IgD-negative memory B cell (primary cell): ENCODE measurements around the gene DDX6. TPM values are rescaled to one million over a fixed set of nuclear protein-coding genes. Genes with fewer than 3 reads are reported as not detected.
"Not testable (repeated sequence)": the region's sequence is repeated elsewhere in the genome, so short reads cannot be mapped to it uniquely, and the experiment has no call there.

Experiments used
- H3K27ac Mint-ChIP-seq, 3 donors: one replicate each; pipeline ENCODE4 v1.8.0; 2020 to 2022; ENCODE audit warnings: mild to moderate bottlenecking in 3 of 3, mixed read lengths in 3 of 3, moderate library complexity in 1 of 3
- H3K27me3 Mint-ChIP-seq: one replicate; pipeline ENCODE4 v1.8.0; 2021; ENCODE audit warnings: mixed read lengths
- H3K36me3 Mint-ChIP-seq: one replicate; pipeline ENCODE4 v1.8.0; 2020; ENCODE audit warnings: mild to moderate bottlenecking, mixed read lengths
- H3K4me1 Mint-ChIP-seq, 3 donors: one replicate each; pipeline ENCODE4 v1.8.0; 2020 to 2022; ENCODE audit warnings: mixed read lengths in 3 of 3, mild to moderate bottlenecking in 1 of 3
- H3K4me3 Mint-ChIP-seq, 4 donors: one replicate each; pipeline ENCODE4 v1.8.0; 2020 to 2022; ENCODE audit warnings: mild to moderate bottlenecking in 4 of 4, mixed read lengths in 4 of 4, moderate library complexity in 3 of 4
- H3K9me3 Mint-ChIP-seq, 3 donors: one replicate each; pipeline ENCODE4 v1.8.0; 2020 to 2021; ENCODE audit warnings: mixed read lengths in 3 of 3, mild to moderate bottlenecking in 1 of 3
- polyA plus RNA-seq: library from polyadenylated mRNA; unstranded; fragments of 300-500 nt; fragmentation: Illumina TruSeq; gene quantifications from one replicate; pipeline ENCODE4 v1.2.3, GENCODE V29; 2021

DDX6 gene, protein sequence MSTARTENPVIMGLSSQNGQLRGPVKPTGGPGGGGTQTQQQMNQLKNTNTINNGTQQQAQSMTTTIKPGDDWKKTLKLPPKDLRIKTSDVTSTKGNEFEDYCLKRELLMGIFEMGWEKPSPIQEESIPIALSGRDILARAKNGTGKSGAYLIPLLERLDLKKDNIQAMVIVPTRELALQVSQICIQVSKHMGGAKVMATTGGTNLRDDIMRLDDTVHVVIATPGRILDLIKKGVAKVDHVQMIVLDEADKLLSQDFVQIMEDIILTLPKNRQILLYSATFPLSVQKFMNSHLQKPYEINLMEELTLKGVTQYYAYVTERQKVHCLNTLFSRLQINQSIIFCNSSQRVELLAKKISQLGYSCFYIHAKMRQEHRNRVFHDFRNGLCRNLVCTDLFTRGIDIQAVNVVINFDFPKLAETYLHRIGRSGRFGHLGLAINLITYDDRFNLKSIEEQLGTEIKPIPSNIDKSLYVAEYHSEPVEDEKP
- polyA plus RNA-seq: 81.9 TPM

DNA sequence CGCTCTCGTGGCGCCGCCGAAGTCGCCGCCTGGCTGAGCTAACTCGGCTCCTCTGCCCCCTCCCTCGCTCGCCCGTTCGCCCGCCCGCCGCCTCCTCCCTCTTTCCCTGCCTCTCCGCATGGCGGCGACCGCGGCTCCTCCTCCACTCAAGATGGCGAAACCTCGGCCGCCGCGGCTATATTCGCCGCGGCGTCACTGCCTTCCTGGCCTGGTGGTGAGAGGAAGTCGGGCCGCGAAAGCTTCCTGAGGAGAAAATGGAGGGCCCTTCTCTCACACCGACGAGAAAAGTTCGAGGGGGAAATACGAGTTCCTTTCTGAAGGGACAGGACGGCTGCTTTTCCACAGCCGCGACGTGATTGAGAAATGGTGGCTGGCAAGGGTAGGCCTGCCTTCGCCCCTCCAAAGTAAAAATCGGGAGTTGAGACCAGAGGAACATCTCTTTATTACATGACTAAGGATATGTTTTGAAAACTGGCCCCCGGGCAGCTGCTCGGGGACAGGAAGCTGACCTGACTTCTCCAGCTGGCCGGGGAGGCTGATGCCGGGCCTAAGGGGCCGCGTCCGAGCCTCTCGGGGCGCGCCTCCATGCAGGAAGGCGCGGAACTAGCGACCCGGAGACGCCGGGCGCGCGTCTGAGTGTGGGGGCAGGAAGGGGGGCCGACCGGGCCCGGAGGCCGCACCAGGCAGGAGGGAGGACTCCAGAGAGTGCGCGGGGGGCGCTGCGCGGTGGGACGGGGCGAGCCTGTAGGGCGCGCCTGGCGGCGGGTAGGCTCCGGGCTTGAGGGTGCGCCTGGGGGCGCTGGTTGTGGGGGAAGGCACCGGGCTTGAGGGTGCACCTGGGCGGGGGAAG, at the start of gene DDX6:
Gene DDX6, minus strand, starts transcription at position 54 of the 850 bp plus-strand sequence. CDS start 4,913 bp downstream, outside the sequence.
- peak within 1 kb of the TSS; percentile 97 to 99 (median 99) for H3K4me3 Mint-ChIP-seq
- no peaks in the 10 kb centered on the region for H3K27me3 Mint-ChIP-seq
- no peaks in the 10 kb centered on the region for H3K9me3 Mint-ChIP-seq
- peaks cover 12 to 18% (median 15%) of the 10 kb centered on the region in 3 donors for H3K4me1 Mint-ChIP-seq
- H3K27ac Mint-ChIP-seq: peak within 1 kb of the TSS; percentile 96 to 100 (median 99)
- H3K36me3 Mint-ChIP-seq: peaks cover 10% of the 10 kb centered on the region

DNA sequence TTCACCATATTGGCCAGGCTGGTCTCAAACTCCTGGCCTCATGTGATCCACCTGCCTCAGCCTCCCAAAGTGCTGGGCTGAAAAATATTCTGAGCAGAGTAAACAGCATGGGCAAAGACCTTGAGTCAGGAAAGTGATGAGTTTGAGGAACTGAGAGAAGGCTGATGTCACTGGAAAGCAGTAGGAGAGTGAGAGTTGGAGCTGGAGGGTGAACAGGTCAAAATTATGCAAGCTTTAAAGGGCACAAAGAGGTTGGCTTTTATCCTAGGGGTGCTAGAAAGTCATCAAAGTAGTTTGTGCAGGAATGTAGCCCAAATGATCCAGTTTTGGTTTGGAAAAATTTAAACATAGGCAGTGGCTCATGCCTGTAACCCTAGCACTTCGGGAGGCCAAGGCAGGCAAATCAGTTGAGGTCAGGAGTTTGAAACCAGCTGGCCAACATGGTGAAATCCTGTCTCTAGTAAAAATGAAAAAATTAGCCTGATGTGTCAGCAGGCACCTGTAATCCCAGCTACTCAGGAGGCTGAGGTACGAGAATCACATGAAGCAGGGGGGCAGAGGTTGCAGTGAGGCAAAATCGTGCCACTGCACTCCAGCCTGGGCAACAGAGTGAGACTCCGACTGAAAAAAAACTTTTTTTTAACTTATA, 48.1 kb upstream of the DDX6 start:
- Mint-ChIP-seq H3K36me3 (no peaks in the 10 kb centered on the region), H3K27ac (peak overlapping the region; percentile 3 to 87 (median 53)), H3K9me3 (peaks cover 0 to 2% (median 0%) of the 10 kb centered on the region in 3 donors), H3K4me1 (peaks cover 35 to 40% (median 35%) of the 10 kb centered on the region in 3 donors), H3K27me3 (no peaks in the 10 kb centered on the region), H3K4me3 (peak overlapping the region; percentile 16 to 73 (median 46))

DNA sequence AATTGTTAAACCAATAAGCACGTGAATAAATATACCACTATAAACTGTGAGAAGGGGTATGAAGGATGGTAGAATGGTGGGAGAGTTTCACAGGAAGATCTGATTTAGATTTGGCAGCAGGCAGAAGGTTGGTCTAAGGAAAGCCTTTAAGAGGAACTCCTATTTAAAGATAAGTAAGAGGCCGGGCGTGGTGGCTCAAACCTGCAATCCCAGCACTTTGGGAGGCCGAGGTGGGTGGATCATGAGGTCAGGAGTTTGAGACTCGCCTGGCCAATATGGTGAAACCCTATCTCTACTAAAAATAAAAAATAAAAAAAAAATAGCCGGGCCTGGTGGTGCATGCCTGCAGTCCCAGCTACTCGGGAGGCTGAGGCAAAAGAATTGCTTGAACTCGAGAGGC, 46.9 kb upstream of the DDX6 start:
- Mint-ChIP-seq H3K27me3 (no peaks in the 10 kb centered on the region), H3K4me3 (peak overlapping the region in 2 of 4 donors; percentile 17 to 68), H3K4me1 (peaks cover 42% of the 10 kb centered on the region in 3 donors), H3K36me3 (peaks cover 2% of the 10 kb centered on the region), H3K27ac (peak overlapping the region in 2 of 3 donors; percentile 29 to 91), H3K9me3 (peaks cover 0 to 2% (median 0%) of the 10 kb centered on the region in 3 donors)

DNA sequence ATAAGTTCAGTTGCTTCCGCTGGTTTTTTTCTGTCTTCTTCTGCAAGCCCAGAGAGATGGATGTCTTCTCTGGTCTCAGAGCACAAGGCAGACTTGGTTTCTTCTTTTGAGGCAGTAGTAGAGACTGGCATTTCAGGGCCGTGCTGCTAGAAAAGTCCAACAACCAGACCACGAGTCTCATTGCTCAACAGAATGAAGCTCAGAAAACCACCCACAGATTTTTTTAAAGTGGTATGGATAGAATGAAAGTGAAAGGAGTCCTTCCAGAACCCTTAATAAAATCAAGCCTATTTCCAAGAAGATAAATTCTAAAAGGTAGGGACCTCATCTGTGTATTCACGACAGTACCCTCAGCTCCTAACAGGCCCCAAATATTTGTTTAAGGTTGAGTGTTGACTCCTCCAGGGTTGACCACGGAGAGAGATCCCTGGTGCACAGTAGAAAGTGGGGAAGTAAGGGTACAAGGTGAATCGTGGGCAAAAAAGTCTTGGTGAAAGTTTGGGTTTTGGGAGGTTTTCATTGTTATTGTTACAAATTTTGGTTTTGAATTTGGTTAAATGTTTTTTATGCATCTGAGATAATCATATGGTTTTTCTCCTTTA, 43.6 kb upstream of the DDX6 start:
- peaks cover 28 to 33% (median 29%) of the 10 kb centered on the region in 3 donors for H3K4me1 Mint-ChIP-seq
- peak overlapping the region; percentile 59 to 95 (median 72) for H3K4me3 Mint-ChIP-seq
- H3K27ac Mint-ChIP-seq: peak overlapping the region in 2 of 3 donors; percentile 11 to 31
- peaks cover 2% of the 10 kb centered on the region for H3K36me3 Mint-ChIP-seq
- peaks cover 0 to 2% (median 0%) of the 10 kb centered on the region in 3 donors for H3K9me3 Mint-ChIP-seq
- H3K27me3 Mint-ChIP-seq: no peaks in the 10 kb centered on the region

DNA sequence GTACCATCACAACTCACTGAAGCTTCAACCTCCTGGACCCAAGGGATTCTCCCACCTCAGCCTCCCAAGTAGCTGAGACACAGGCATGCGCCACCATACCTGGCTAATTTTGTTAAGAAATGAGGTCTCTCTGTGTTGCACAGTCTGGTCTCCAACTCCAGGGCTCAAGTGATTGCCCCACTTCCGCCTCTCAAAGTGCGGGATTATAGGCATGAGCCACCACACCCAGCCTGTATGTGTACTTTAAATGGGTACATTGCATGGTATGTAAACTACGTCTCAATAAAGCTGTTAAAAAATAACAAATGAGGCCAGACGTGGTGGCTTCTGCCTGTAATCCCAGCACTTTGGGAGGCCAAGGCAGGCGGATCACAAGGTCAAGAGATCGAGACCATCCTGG, 36.2 kb upstream of the DDX6 start:
- Mint-ChIP-seq H3K27me3 (no peaks in the 10 kb centered on the region), H3K4me1 (peaks cover 19 to 25% (median 22%) of the 10 kb centered on the region in 3 donors), H3K9me3 (no peaks in the 10 kb centered on the region), H3K36me3 (no peaks in the 10 kb centered on the region), H3K4me3 (no peak overlapping the region), H3K27ac (no peak overlapping the region)

DNA sequence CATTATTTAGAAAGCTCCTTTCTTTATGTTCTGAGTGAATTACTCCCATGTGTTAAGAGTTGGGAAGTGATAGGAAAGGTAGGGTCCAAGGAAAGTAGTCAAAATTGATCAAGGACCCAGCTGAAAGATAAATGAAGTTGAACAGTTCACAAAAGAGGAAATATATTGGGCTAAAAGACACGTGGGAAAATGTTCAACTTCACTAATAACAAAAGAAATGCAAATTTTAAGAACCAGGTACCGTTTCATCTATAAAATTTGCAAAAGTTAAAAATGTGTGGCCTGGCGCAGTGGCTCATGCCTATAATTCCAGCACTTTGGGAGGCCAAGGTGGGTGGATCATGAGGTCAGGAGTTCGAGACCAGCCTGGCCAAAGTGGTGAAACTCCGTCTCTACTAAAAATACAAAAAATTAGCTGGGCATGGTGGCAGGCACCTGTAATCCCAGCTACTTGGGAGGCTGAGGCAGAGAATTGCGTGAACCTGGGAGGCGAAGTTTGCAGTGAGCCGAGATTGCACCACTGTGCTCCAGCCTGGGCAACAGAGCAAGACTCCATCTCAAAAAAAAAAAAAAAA, 32.1 kb upstream of the DDX6 start:
- peaks cover 35 to 43% (median 41%) of the 10 kb centered on the region in 3 donors for H3K4me1 Mint-ChIP-seq
- H3K36me3 Mint-ChIP-seq, H3K27me3 Mint-ChIP-seq, H3K9me3 Mint-ChIP-seq: not testable (repeated sequence)
- H3K4me3 Mint-ChIP-seq: peak overlapping the region in 3 of 4 donors; percentile 14 to 84 (median 27)
- H3K27ac Mint-ChIP-seq: peak overlapping the region; percentile 90 to 98 (median 95)

DNA sequence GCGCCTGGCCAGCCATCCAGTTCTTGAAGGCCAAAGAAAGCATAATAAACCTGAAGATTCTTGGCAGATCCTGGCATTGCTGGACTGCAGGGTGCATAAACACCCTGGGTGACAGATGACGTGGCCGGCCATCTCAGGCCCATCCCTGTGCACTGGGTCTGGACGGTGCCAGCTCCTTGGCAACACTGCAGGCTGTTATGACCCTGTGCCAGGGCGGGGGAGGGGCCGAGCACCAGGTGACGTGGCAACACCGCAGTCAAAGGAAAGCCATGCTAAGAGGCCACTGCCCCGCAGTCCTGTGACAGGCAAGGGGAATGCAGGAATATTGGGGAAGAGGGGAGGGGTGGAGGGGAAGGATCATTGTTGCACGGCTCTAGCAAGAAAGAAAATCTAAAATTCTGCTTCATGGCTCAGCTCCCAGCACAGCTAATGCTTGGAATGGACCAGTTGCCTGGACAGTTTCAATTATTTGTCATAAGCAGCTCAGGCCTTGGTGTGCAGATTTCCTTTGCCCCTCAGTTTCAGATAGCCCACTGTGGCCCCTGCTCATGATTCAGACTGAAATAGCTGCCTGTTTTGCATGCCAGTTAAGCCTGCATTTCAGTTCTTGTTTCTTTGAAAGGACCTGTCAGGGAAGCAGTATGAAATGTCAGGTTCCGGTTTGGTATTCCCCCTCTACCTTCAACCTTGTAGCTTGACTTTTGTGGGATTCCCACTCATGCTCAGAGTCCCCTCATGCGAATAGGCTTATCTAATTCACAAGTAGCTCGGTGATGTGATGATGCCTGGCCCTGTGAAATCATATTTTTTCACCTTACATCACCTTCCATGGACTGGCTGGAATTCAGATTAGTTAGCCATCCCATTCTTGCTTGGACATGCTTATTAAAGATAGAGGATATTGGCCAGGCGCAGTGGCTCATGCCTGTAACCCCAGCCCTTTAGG, 29.7 kb upstream of the DDX6 start:
- Mint-ChIP-seq H3K27me3 (no peaks in the 10 kb centered on the region), H3K4me3 (peak overlapping the region; percentile 71 to 90 (median 80)), H3K4me1 (peaks cover 35 to 43% (median 40%) of the 10 kb centered on the region in 3 donors), H3K27ac (peak overlapping the region; percentile 90 to 98 (median 95)), H3K36me3 (no peaks in the 10 kb centered on the region), H3K9me3 (no peaks in the 10 kb centered on the region)

DNA sequence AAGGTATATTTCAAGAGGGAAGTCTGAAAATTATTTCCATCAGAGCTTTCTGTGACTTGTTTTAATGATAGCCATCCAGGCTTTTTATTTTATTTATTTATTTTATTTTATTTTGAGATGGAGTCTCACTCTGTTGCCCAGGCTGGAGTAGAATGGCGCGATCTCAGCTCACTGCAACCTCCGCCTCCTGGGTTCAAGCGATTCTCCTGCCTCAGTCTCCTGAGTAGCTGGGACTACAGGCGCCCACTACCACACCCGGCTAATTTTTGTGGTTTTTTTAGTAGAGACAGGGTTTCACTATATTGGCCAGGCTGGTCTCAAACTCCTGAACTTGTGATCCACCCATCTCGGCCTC, 29.0 kb upstream of the DDX6 start:
- peak overlapping the region; percentile 90 to 98 (median 95) for H3K27ac Mint-ChIP-seq
- not testable (repeated sequence) for H3K36me3 Mint-ChIP-seq, H3K9me3 Mint-ChIP-seq, H3K27me3 Mint-ChIP-seq
- H3K4me3 Mint-ChIP-seq: peak overlapping the region; percentile 46 to 90 (median 80)
- H3K4me1 Mint-ChIP-seq: peaks cover 35 to 43% (median 40%) of the 10 kb centered on the region in 3 donors

DNA sequence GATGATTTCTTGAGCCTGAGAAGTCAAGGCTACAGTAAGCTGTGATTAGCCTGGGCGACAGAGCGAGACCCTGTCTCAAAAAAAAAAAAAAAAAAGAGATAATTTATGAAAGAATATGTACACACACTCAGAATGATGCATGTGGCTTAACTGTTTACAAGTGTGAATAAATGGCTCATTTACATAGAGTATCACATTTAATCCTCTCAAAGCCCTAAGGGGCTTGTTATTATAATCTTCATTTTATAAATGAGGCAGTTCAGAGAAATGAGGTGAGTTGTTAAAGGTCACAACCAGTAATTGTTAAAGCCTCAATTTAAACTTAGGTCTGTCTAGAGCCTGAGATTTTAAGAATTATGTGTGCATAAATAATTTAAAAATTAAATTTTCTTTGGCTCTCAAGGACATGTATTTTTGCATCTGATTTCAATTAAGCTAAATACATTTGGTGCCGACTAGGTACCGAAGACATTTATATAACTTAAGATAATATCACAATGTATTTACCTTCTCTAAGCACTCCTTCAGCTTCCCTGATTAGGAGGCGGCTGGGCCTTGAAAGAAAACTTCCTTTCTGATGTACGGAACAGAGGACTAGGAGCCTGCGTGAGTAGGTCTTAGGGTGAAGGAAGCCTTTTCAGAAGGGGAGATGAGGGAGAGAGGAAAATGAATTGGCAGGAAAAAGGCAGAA, 28.5 kb upstream of the DDX6 start:
- Mint-ChIP-seq H3K4me1 (peaks cover 30 to 40% (median 38%) of the 10 kb centered on the region in 3 donors), H3K4me3 (peak overlapping the region in 3 of 4 donors; percentile 70 to 81 (median 72)), H3K27ac (peak overlapping the region; percentile 90 to 98 (median 95)), H3K9me3 (no peaks in the 10 kb centered on the region), H3K36me3 (no peaks in the 10 kb centered on the region), H3K27me3 (no peaks in the 10 kb centered on the region)

DNA sequence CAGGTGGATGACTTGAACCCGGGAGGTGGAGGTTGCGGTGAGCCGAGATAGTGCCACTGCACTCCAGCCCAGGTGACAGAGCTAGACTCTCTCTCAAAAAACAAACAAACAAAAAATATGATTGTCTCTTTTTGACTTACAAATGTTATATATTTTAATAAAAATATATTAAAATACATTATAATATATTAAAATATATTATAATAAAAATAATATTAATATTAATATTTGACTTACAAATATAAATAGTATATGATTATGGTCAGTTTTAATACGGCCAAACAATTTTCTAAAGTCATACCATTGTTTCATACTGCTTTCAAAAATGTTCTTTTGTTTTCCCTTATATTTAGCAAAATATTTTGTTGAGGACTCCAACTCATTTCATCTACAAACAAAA, 27.2 kb upstream of the DDX6 start:
- no peaks in the 10 kb centered on the region for H3K9me3 Mint-ChIP-seq
- no peak overlapping the region for H3K4me3 Mint-ChIP-seq
- H3K36me3 Mint-ChIP-seq: no peaks in the 10 kb centered on the region
- no peaks in the 10 kb centered on the region for H3K27me3 Mint-ChIP-seq
- H3K27ac Mint-ChIP-seq: peak overlapping the region in 1 of 3 donors; percentile 72
- H3K4me1 Mint-ChIP-seq: peaks cover 35 to 45% (median 45%) of the 10 kb centered on the region in 3 donors

DNA sequence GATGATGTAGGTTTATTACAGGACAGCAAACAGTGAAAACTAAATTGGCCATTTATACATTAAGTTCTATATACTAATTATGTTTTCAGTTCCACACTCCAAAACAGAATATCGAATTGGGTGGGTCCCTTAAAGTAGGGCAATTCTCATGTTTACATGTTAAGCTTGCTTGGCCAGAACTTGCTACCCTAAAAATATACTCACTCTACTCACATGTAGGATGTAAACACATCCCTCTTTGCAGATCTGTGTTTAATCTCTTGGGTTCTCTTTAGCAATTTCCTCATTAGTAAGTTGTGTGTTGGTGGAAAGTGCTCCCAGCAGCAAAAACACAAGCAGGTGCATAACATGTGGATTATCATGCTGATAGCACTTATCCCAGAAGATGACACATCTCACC, 22.6 kb upstream of the DDX6 start:
- no peaks in the 10 kb centered on the region for H3K9me3 Mint-ChIP-seq
- peak overlapping the region in 2 of 4 donors; percentile 48 to 81 for H3K4me3 Mint-ChIP-seq
- peak overlapping the region; percentile 23 to 80 (median 76) for H3K27ac Mint-ChIP-seq
- H3K27me3 Mint-ChIP-seq: no peaks in the 10 kb centered on the region
- peaks cover 10 to 29% (median 25%) of the 10 kb centered on the region in 3 donors for H3K4me1 Mint-ChIP-seq
- peaks cover 2% of the 10 kb centered on the region for H3K36me3 Mint-ChIP-seq

DNA sequence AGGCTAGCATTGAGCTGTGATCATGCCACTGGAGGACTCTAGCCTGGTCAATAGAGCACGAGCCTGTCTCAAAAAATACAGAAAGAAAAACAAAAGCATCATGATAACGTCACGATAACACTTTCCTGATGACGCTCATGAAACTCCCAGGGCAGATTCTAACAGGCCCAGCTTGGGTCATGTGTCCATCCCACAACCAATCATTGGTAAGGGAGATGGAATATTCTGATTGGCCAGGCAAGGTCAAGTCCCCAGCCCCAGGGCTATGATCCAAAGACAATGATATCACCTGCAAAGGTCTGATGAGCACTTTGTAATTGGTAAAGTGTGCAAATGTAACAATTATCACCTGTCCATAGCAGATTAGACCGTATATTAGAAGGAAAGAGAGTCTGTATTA, 21.5 kb upstream of the DDX6 start:
- no peak overlapping the region for H3K27ac Mint-ChIP-seq
- H3K27me3 Mint-ChIP-seq: no peaks in the 10 kb centered on the region
- H3K4me1 Mint-ChIP-seq: peaks cover 17 to 34% (median 26%) of the 10 kb centered on the region in 3 donors
- H3K36me3 Mint-ChIP-seq: peaks cover 2% of the 10 kb centered on the region
- no peaks in the 10 kb centered on the region for H3K9me3 Mint-ChIP-seq
- H3K4me3 Mint-ChIP-seq: peak overlapping the region in 2 of 4 donors; percentile 10 to 39
